Measurements from ENCODE around the gene TRABD2A. TPM values are rescaled to one million over a fixed set of nuclear protein-coding genes. Genes with fewer than 3 reads are reported as not detected.

The TRABD2A gene
- total and polyA plus RNA-seq, 2 experiments from 2014 or later: not detected

- H3K27me3 ChIP-seq: no peaks in the 10 kb centered on the region
- no peak overlapping the region for H3K4me3 ChIP-seq
- no peaks in the 10 kb centered on the region for H3K4me1 ChIP-seq (ENCODE audit: low read depth)
- no peaks in the 10 kb centered on the region for H3K9me3 ChIP-seq (ENCODE audit: low read depth)
- TF ChIP-seq, protein P1, sequence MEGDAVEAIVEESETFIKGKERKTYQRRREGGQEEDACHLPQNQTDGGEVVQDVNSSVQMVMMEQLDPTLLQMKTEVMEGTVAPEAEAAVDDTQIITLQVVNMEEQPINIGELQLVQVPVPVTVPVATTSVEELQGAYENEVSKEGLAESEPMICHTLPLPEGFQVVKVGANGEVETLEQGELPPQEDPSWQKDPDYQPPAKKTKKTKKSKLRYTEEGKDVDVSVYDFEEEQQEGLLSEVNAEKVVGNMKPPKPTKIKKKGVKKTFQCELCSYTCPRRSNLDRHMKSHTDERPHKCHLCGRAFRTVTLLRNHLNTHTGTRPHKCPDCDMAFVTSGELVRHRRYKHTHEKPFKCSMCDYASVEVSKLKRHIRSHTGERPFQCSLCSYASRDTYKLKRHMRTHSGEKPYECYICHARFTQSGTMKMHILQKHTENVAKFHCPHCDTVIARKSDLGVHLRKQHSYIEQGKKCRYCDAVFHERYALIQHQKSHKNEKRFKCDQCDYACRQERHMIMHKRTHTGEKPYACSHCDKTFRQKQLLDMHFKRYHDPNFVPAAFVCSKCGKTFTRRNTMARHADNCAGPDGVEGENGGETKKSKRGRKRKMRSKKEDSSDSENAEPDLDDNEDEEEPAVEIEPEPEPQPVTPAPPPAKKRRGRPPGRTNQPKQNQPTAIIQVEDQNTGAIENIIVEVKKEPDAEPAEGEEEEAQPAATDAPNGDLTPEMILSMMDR (IDR thresholded peaks at IDR 0.05; ENCODE audit: low read depth, low read length): no peak
- no peaks in the 10 kb centered on the region for H3K36me3 ChIP-seq
- H3K27ac ChIP-seq: no peak overlapping the region
- no peak for DNase-seq (ENCODE audit: low read depth in 1 of 2, low spot score in 1 of 2)
Measured at GRCh38 chr2:84808279-84808678, 72.6 kb downstream of the TRABD2A start.

DNA sequence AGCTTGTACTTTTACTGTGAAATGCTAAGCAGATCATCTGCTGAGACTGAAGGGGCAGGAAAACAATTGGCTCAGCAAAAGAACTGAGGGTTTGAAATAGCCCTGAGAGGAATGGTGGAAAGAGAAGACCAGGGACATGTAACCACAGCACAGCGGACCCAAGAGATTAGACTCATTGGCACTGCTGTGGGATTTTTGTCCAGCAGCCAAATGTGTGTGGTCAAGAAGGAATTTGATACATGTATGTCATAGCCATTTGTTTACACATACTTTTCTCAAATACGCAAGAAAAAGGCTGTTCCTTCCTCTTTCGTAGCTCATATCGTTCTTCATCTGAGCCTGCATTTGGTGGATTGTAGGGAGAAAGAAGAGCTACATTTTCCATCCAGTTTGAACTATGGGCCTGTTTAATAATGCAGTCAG, 73.8 kb downstream of the TRABD2A start:
- no peak overlapping the region for H3K27ac ChIP-seq
- H3K27me3 ChIP-seq: no peaks in the 10 kb centered on the region
- no peak overlapping the region for H3K4me3 ChIP-seq
- H3K9me3 ChIP-seq (ENCODE audit: low read depth): no peaks in the 10 kb centered on the region
- TF ChIP-seq, protein P1 (IDR thresholded peaks at IDR 0.05; ENCODE audit: low read depth, low read length): no peak
- no peaks in the 10 kb centered on the region for H3K4me1 ChIP-seq (ENCODE audit: low read depth)
- peak in 1 of 2 donors; percentile 98 for DNase-seq (ENCODE audit: low read depth in 1 of 2, low spot score in 1 of 2)
- H3K36me3 ChIP-seq: no peaks in the 10 kb centered on the region

GRCh38 chr2:84805250-84805958, 75.5 kb downstream of the TRABD2A start:
- Histone ChIP-seq H3K27me3 (no peaks in the 10 kb centered on the region), H3K36me3 (no peaks in the 10 kb centered on the region), H3K9me3 (ENCODE audit: low read depth) (no peaks in the 10 kb centered on the region), H3K4me1 (ENCODE audit: low read depth) (no peaks in the 10 kb centered on the region), H3K27ac (no peak overlapping the region), H3K4me3 (no peak overlapping the region)
- TF ChIP-seq, protein P1 (IDR thresholded peaks at IDR 0.05; ENCODE audit: low read depth, low read length): no peak
- DNase-seq (ENCODE audit: low read depth in 1 of 2, low spot score in 1 of 2): peak in 1 of 2 donors; percentile 46

GRCh38 chr2:84801811-84802210, 79.1 kb downstream of the TRABD2A start:
- H3K27ac ChIP-seq: no peak overlapping the region
- no peak overlapping the region for H3K4me3 ChIP-seq
- no peaks in the 10 kb centered on the region for H3K9me3 ChIP-seq (ENCODE audit: low read depth)
- H3K4me1 ChIP-seq (ENCODE audit: low read depth): no peaks in the 10 kb centered on the region
- H3K36me3 ChIP-seq: no peaks in the 10 kb centered on the region
- H3K27me3 ChIP-seq: no peaks in the 10 kb centered on the region
- TF ChIP-seq, protein P1 (IDR thresholded peaks at IDR 0.05; ENCODE audit: low read depth, low read length): no peak
- no peak for DNase-seq (ENCODE audit: low read depth in 1 of 2, low spot score in 1 of 2)

DNA sequence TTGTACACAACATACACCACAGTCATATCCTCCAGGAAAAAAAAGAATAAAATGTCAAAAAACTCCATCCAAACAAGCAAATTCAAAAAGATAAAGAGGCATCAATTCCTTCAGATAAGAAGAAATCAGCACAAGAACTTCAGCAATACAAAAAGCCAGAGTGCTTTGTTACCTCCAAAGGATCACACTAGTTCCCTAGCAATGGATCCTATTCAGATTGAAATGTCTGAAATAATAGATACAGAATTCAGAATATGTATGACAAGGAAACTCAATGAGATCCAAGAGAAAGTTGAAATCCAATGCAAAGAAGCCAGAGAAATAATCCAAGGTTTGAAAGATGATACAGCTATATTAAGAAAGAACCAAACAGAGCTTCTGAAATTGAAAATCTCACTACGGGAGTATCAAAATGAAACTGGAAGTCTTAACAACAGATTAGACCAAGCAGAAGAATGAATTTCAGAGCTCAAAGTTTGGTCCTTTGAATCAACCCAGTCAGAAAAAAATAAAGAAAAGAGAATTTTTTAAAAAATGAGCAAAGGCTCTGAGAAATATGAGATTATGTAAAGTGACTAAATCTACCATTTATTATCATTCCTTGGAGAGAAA, 80.6 kb downstream of the TRABD2A start:
- Histone ChIP-seq H3K4me3 (no peak overlapping the region), H3K4me1 (ENCODE audit: low read depth) (no peaks in the 10 kb centered on the region), H3K9me3 (ENCODE audit: low read depth) (no peaks in the 10 kb centered on the region), H3K27me3 (no peaks in the 10 kb centered on the region), H3K36me3 (no peaks in the 10 kb centered on the region), H3K27ac (no peak overlapping the region)
- DNase-seq (ENCODE audit: low read depth in 1 of 2, low spot score in 1 of 2): no peak
- TF ChIP-seq, protein P1 (IDR thresholded peaks at IDR 0.05; ENCODE audit: low read depth, low read length): no peak
